HepG2 (cell line): ENCODE results near the gene EXTL2. TPM values are rescaled to one million over a fixed set of nuclear protein-coding genes. Genes with fewer than 3 reads are reported as not detected.

ENCODE experiments used
- ARNT2 ChIP-seq: sonication (generic); formaldehyde crosslinking; IDR thresholded peaks from 2 replicates; pipeline ENCODE4 v1.8.0; 2022; ENCODE audit warnings: mild to moderate bottlenecking, low read depth, missing genetic modification reagents, moderate library complexity
- ATF2 ChIP-seq: sonication (generic); formaldehyde crosslinking; IDR thresholded peaks from 2 replicates; pipeline ENCODE4 v1.4.0; 2020; ENCODE audit warnings: missing genetic modification reagents
- ELF1 ChIP-seq: sonication (generic); formaldehyde crosslinking; IDR thresholded peaks from 2 replicates; pipeline ENCODE4 v1.4.0; 2020; ENCODE audit warnings: missing genetic modification reagents
- GATA4 ChIP-seq: sonication (generic); IDR thresholded peaks from 2 replicates; pipeline ENCODE4 v1.6.1; 2016; ENCODE audit warnings: antibody characterized with exemption, low read depth, borderline replicate concordance
- PHF8 ChIP-seq: sonication (generic); formaldehyde crosslinking; IDR thresholded peaks from 2 replicates; pipeline ENCODE4 v1.5.0; 2020; ENCODE audit warnings: missing genetic modification reagents
- SALL2 ChIP-seq: sonication (generic); formaldehyde crosslinking; IDR thresholded peaks from 2 replicates; pipeline ENCODE4 v1.8.1; 2023; ENCODE audit warnings: mild to moderate bottlenecking, missing genetic modification reagents, inconsistent platforms
- SRSF4 ChIP-seq: fragments of 200-400 bp; formaldehyde crosslinking; IDR thresholded peaks from one replicate; pipeline ENCODE4 v1.6.1; 2018; ENCODE audit warnings: mild to moderate bottlenecking, low read depth, low read length, moderate library complexity; ENCODE audit not compliant: poor library complexity, severe bottlenecking
- TARDBP ChIP-seq: sonication (generic); formaldehyde crosslinking; IDR thresholded peaks from 2 replicates; pipeline ENCODE4 v1.8.0; 2022; ENCODE audit warnings: mild to moderate bottlenecking, missing genetic modification reagents
- TBX3 ChIP-seq: fragments of 450-650 bp; IDR thresholded peaks from 2 replicates; pipeline ENCODE4 v1.6.1; 2017; ENCODE audit warnings: antibody characterized with exemption, mild to moderate bottlenecking, inconsistent platforms, borderline replicate concordance
- TFDP2 ChIP-seq: sonication (generic); formaldehyde crosslinking; IDR thresholded peaks from 2 replicates; pipeline ENCODE4 v1.4.0; 2020; ENCODE audit warnings: missing genetic modification reagents
- ZBTB3 ChIP-seq: sonication (generic); formaldehyde crosslinking; IDR thresholded peaks from 2 replicates; pipeline ENCODE4 v1.4.0; 2020; ENCODE audit warnings: low read depth, mild to moderate bottlenecking, moderate library complexity, missing genetic modification reagents, borderline replicate concordance
- ZC3H4 ChIP-seq: sonication (generic); formaldehyde crosslinking; IDR thresholded peaks from 2 replicates; pipeline ENCODE4 v1.4.0; 2020; ENCODE audit warnings: missing genetic modification reagents, borderline replicate concordance
- ZNF451 ChIP-seq: sonication (generic); formaldehyde crosslinking; IDR thresholded peaks from 2 replicates; pipeline ENCODE4 v1.5.0; 2020; ENCODE audit warnings: mild to moderate bottlenecking, missing genetic modification reagents
- ZZZ3 ChIP-seq: sonication (generic); formaldehyde crosslinking; IDR thresholded peaks from 2 replicates; pipeline ENCODE4 v1.4.0; 2020; ENCODE audit warnings: missing genetic modification reagents, mild to moderate bottlenecking, borderline replicate concordance
- polyA plus RNA-seq, 8 experiments: library from polyadenylated mRNA; depleted of rRNA in 3 of 8; stranded (reverse) in 7 of 8; unstranded in 1 of 8; fragments of >200 nt; fragmentation: Illumina TruSeq in 4 of 8; extraction: Trizol in 4 of 8; gene quantifications; 2 replicates each; pipeline versions ENCODE4 v1.2.1 to v1.2.3, GENCODE V29; 2011 to 2016; ENCODE audit warnings: low read depth in 4 of 8, missing spikeins in 1 of 8, mixed read lengths in 1 of 8; ENCODE audit not compliant: insufficient read depth in 1 of 8
- total RNA-seq, 5 experiments: library from RNA; depleted of rRNA; stranded (reverse); fragments of >200 nt; fragmentation: Illumina TruSeq; extraction: Trizol; gene quantifications; 2 replicates each; pipeline ENCODE4 v1.2.3, GENCODE V29; 2016; ENCODE audit warnings: low read depth in 1 of 5
- TF ChIP-seq, protein P1 (sequence below): sonication (generic); formaldehyde crosslinking; IDR thresholded peaks from 2 replicates; pipeline ENCODE4 v1.4.0; 2020; ENCODE audit warnings: missing genetic modification reagents
- TF ChIP-seq, protein P2 (sequence below): IDR thresholded peaks from 2 replicates; pipeline ENCODE4 v1.6.1; 2016; ENCODE audit warnings: missing compliant biosample characterization, missing genetic modification reagents, borderline replicate concordance
- TF ChIP-seq, protein P3 (sequence below): sonication (generic); formaldehyde crosslinking; IDR thresholded peaks from 2 replicates; pipeline ENCODE4 v1.9.0; 2022; ENCODE audit warnings: low read depth, missing genetic modification reagents
- TF ChIP-seq, protein P4 (sequence below): sonication (generic); formaldehyde crosslinking; IDR thresholded peaks from 2 replicates; pipeline ENCODE4 v1.5.0; 2020; ENCODE audit warnings: missing genetic modification reagents

EXTL2 gene
- total and polyA plus RNA-seq, 2 of the 13 experiments (the other 11 are each of a cell fraction or from before 2014, with no cell fraction given): 22.0 to 23.5 TPM

- peak; percentile 36; the same call in 1 of the 2 replicates for TF ChIP-seq GATA4
- TF ChIP-seq, protein P1, sequence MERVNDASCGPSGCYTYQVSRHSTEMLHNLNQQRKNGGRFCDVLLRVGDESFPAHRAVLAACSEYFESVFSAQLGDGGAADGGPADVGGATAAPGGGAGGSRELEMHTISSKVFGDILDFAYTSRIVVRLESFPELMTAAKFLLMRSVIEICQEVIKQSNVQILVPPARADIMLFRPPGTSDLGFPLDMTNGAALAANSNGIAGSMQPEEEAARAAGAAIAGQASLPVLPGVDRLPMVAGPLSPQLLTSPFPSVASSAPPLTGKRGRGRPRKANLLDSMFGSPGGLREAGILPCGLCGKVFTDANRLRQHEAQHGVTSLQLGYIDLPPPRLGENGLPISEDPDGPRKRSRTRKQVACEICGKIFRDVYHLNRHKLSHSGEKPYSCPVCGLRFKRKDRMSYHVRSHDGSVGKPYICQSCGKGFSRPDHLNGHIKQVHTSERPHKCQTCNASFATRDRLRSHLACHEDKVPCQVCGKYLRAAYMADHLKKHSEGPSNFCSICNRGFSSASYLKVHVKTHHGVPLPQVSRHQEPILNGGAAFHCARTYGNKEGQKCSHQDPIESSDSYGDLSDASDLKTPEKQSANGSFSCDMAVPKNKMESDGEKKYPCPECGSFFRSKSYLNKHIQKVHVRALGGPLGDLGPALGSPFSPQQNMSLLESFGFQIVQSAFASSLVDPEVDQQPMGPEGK (CRISPR knock-in tag): peak; percentile 65; the same call in 1 of the 2 replicates
- TF ChIP-seq ZNF451: no peak
- TF ChIP-seq ELF1: peak; percentile 78; the same call in 1 of the 2 replicates
- TF ChIP-seq, protein P2, sequence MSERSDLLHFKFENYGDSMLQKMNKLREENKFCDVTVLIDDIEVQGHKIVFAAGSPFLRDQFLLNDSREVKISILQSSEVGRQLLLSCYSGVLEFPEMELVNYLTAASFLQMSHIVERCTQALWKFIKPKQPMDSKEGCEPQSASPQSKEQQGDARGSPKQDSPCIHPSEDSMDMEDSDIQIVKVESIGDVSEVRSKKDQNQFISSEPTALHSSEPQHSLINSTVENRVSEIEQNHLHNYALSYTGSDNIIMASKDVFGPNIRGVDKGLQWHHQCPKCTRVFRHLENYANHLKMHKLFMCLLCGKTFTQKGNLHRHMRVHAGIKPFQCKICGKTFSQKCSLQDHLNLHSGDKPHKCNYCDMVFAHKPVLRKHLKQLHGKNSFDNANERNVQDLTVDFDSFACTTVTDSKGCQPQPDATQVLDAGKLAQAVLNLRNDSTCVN (CRISPR knock-in tag): no peak
- TF ChIP-seq, protein P3, sequence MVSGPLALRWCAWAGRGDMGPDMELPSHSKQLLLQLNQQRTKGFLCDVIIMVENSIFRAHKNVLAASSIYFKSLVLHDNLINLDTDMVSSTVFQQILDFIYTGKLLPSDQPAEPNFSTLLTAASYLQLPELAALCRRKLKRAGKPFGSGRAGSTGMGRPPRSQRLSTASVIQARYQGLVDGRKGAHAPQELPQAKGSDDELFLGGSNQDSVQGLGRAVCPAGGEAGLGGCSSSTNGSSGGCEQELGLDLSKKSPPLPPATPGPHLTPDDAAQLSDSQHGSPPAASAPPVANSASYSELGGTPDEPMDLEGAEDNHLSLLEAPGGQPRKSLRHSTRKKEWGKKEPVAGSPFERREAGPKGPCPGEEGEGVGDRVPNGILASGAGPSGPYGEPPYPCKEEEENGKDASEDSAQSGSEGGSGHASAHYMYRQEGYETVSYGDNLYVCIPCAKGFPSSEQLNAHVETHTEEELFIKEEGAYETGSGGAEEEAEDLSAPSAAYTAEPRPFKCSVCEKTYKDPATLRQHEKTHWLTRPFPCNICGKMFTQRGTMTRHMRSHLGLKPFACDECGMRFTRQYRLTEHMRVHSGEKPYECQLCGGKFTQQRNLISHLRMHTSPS (CRISPR knock-in tag): 0 out of 2 replicates have a peak, but pooled peaks have one; percentile 54
- 0 out of 2 replicates have a peak, but pooled peaks have one; percentile 48 for TF ChIP-seq ARNT2 (CRISPR knock-in tag)
- TF ChIP-seq ATF2 (CRISPR knock-in tag): 0 out of 2 replicates have a peak, but pooled peaks have one; percentile 11
- peak; percentile 66; the same call in 1 of the 2 replicates for TF ChIP-seq TBX3
- peak; percentile 64; the same call in 1 of the 2 replicates for TF ChIP-seq ZZZ3
- peak; percentile 74 for TF ChIP-seq PHF8
- no peak for TF ChIP-seq ZC3H4 (CRISPR knock-in tag)
- TF ChIP-seq ZBTB3 (CRISPR knock-in tag): no peak
- TF ChIP-seq, protein P4, sequence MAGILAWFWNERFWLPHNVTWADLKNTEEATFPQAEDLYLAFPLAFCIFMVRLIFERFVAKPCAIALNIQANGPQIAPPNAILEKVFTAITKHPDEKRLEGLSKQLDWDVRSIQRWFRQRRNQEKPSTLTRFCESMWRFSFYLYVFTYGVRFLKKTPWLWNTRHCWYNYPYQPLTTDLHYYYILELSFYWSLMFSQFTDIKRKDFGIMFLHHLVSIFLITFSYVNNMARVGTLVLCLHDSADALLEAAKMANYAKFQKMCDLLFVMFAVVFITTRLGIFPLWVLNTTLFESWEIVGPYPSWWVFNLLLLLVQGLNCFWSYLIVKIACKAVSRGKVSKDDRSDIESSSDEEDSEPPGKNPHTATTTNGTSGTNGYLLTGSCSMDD (CRISPR knock-in tag): no peak
- peak; percentile 29; the same call in 1 of the 2 replicates for TF ChIP-seq TARDBP
- no peak; the same call in 1 of the 2 replicates for TF ChIP-seq TFDP2
- TF ChIP-seq SRSF4: no peak
- peak; percentile 34; the same call in 1 of the 2 replicates for TF ChIP-seq SALL2
These were observed 1.2 kb upstream of the EXTL2 start, which contains the start of gene SLC30A7 (continued) for GRCh38 chr1:100895540-100896480.
